Stimulated activated effector memory CD8-positive, alpha-beta T cell treated with anti-CD3 and anti-CD28 coated beads, Interleukin-12 subunit alpha, Interleukin-12 subunit beta, amount 100 ng/mL, for 72 hours (primary cell): ENCODE measurements around the gene SOX5.
"Not testable (repeated sequence)": the region's sequence is repeated elsewhere in the genome, so short reads cannot be mapped to it uniquely, and the experiment has no call there.

ENCODE experiments used
- ATAC-seq: fragments of 150-1000 bp; cut with Tn5 transposase; 2 replicates; pipeline ENCODE4 v1.10.0; 2021
- DNase-seq, 2 donors: peaks; one replicate each; pipeline ENCODE4 v3.0.0; 2021 to 2022; ENCODE audit warnings: low spot score in 2 of 2
- H3K27ac Mint-ChIP-seq: one replicate; pipeline ENCODE4 v1.8.0; 2022; ENCODE audit warnings: mild to moderate bottlenecking, mixed read lengths
- H3K36me3 Mint-ChIP-seq: one replicate; pipeline ENCODE4 v1.8.0; 2022; ENCODE audit warnings: mild to moderate bottlenecking, mixed read lengths
- H3K4me1 Mint-ChIP-seq: one replicate; pipeline ENCODE4 v1.8.0; 2022; ENCODE audit warnings: mixed read lengths
- H3K4me3 Mint-ChIP-seq: one replicate; pipeline ENCODE4 v1.8.0; 2022; ENCODE audit warnings: mild to moderate bottlenecking, mixed read lengths
- H3K9me3 Mint-ChIP-seq: one replicate; pipeline ENCODE4 v1.8.0; 2022; ENCODE audit warnings: mixed read lengths

The SOX5 gene

GRCh38 chr12:23719493-23719892 lies 230.0 kb downstream of the SOX5 start:
- Mint-ChIP-seq H3K27ac (no peak overlapping the region), H3K4me1 (no peaks in the 10 kb centered on the region), H3K4me3 (no peak overlapping the region), H3K36me3 (no peaks in the 10 kb centered on the region), H3K9me3 (peaks cover 9% of the 10 kb centered on the region)
- ATAC-seq: no peak
- no peak for DNase-seq

DNA sequence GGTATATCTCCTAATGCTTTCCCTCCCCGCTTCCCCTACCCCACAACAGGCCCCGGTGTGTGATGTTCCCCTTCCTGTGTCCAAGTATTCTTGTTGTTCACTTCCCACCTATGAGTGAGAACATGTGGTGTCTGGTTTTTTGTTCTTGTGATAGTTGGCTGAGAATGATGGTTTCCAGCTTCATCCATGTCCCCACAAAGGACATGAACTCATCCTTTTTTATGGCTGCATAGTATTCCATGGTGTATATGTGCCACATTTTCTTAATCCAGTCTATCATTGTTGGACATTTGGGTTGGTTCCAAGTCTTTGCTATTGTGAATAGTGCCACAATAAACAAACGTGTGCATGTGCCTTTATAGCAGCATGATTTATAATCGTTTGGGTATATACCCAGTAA lies 239.1 kb downstream of the SOX5 start:
- not testable (repeated sequence) for H3K4me3 Mint-ChIP-seq, DNase-seq, H3K9me3 Mint-ChIP-seq, ATAC-seq, H3K4me1 Mint-ChIP-seq, H3K27ac Mint-ChIP-seq, H3K36me3 Mint-ChIP-seq

- no peaks in the 10 kb centered on the region for H3K36me3 Mint-ChIP-seq
- H3K4me3 Mint-ChIP-seq: no peak overlapping the region
- H3K27ac Mint-ChIP-seq: no peak overlapping the region
- no peaks in the 10 kb centered on the region for H3K4me1 Mint-ChIP-seq
- ATAC-seq (no peak), DNase-seq (no peak)
- peaks cover 7% of the 10 kb centered on the region for H3K9me3 Mint-ChIP-seq
These were observed 241.2 kb downstream of the SOX5 start for GRCh38 chr12:23708185-23708837.

- Mint-ChIP-seq H3K36me3 (no peaks in the 10 kb centered on the region), H3K9me3 (peaks cover 3% of the 10 kb centered on the region), H3K4me3 (no peak overlapping the region), H3K27ac (no peak overlapping the region), H3K4me1 (no peaks in the 10 kb centered on the region)
- ATAC-seq (no peak), DNase-seq (no peak)
These were observed 242.2 kb downstream of the SOX5 start for GRCh38 chr12:23707270-23707669.

DNA sequence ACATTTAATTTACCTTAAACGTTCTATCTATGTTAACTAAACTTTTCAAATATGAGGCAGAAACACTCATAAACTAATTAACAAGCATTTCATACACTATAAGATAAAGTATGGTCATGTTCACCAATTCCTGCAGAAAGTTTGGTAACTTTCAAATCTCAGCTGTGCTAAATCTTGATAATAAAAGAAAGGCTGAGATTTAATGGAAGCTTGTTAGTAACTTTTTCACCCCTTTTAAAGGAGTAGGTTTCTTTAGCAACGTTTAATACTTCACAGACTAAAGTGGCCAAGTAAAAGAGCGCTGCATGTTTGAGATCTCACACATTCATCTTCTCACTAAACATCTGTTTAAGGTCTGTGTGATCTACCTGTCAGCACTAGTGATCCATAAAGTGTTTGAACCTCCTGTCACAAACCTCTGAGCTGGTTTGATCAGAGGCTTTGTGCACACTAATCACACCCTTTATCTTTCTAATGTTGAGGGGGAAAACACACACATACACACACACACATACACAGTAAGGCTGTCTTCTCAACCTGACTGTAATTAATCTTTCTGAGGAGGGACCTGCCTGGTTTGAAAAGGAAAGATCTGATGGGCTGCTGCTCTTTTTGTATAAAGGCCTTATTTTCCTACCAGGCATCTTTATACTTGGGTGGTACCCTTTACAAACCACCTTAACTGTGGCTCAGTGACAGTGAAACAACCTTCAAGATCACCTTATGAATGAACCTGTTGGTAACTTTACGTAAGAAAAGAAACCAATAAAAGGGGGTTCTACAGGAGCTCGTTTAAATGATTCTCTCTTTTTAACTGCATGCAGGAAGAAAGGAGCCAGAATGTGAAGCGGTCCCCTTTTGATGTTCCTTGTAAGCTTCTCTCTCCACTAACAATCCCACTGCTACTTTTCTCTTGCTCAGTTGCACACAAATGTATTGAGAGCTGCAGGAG lies 244.2 kb downstream of the SOX5 start:
- Mint-ChIP-seq H3K4me3 (no peak overlapping the region), H3K27ac (no peak overlapping the region), H3K4me1 (no peaks in the 10 kb centered on the region), H3K9me3 (peaks cover 3% of the 10 kb centered on the region), H3K36me3 (no peaks in the 10 kb centered on the region)
- no peak for ATAC-seq
- DNase-seq: no peak

GRCh38 chr12:23703051-23703450 lies 246.4 kb downstream of the SOX5 start:
- H3K4me1 Mint-ChIP-seq: no peaks in the 10 kb centered on the region
- H3K4me3 Mint-ChIP-seq: no peak overlapping the region
- H3K36me3 Mint-ChIP-seq: no peaks in the 10 kb centered on the region
- no peak for DNase-seq
- peaks cover 6% of the 10 kb centered on the region for H3K9me3 Mint-ChIP-seq
- ATAC-seq: no peak
- H3K27ac Mint-ChIP-seq: no peak overlapping the region

DNA sequence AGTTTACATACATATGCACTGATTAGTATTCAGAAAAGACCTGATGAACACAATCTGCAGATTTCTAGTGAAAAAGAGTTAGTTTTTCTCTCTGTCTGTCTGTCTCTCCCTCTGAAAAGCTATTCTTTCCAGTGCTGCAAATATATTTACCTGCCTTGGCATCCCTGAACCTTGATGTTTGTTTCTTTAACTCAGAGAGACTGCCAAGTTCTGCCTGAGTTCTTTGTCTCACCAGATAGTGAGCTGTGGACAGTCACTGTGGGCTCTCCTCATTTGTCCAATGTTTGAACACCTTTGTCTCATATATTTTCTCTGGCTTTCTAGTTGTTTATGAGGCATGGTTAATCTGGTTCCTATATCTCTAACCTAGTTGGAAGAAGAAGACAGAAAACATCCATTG lies 250.4 kb downstream of the SOX5 start:
- no peak for ATAC-seq

DNA sequence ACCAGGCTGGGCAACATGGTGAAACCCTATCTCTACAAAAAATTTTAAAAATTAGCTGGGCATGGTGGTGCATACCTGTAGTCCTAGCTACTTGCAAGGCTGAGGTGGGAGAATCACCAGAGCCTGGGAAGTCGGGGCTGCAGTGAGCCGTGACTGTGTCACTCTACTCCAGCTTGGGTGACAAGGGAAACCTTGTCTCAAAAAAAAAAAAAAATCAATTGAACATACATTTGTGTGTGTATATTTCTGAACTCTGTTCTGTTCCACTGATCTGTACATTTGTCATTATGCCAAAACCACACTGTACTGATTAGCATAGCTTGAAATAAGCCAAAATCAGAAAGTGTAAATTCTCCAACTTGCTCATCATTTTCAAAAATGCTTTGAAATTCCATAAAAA lies 254.6 kb downstream of the SOX5 start:
- H3K36me3 Mint-ChIP-seq: no peaks in the 10 kb centered on the region
- H3K9me3 Mint-ChIP-seq: peaks cover 17% of the 10 kb centered on the region
- no peak overlapping the region for H3K27ac Mint-ChIP-seq
- H3K4me1 Mint-ChIP-seq: no peaks in the 10 kb centered on the region
- ATAC-seq: no peak
- DNase-seq: no peak
- H3K4me3 Mint-ChIP-seq: no peak overlapping the region

More for the DNA sequence above, 250.4 kb downstream of the SOX5 start:
- H3K4me3 Mint-ChIP-seq: no peak overlapping the region
- no peak overlapping the region for H3K27ac Mint-ChIP-seq
- peaks cover 11% of the 10 kb centered on the region for H3K9me3 Mint-ChIP-seq
- H3K4me1 Mint-ChIP-seq: no peaks in the 10 kb centered on the region
- no peaks in the 10 kb centered on the region for H3K36me3 Mint-ChIP-seq
- no peak for DNase-seq

DNA sequence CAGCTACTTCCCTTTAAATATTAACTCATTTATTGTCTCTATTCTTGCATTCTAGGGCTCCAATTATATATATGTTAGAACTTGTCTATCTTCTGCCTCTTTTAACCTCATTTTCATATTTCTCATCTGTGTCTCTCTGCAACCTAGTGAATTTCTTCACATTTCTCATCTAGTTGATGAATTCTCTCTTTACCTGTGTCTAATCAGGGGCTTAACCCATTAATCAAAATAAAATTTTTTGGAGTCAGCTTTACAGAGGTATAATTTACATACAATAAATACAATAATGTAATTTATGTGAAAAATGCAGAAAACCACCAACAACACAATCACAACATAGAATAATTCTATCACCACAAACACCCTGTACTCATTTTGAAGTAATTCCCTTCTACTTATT lies 255.2 kb downstream of the SOX5 start:
- no peak overlapping the region for H3K4me3 Mint-ChIP-seq
- H3K36me3 Mint-ChIP-seq: no peaks in the 10 kb centered on the region
- ATAC-seq (no peak), DNase-seq (no peak)
- no peak overlapping the region for H3K27ac Mint-ChIP-seq
- no peaks in the 10 kb centered on the region for H3K4me1 Mint-ChIP-seq
- H3K9me3 Mint-ChIP-seq: peaks cover 19% of the 10 kb centered on the region

GRCh38 chr12:23687947-23688346 lies 261.5 kb downstream of the SOX5 start:
- peaks cover 15% of the 10 kb centered on the region for H3K9me3 Mint-ChIP-seq
- H3K27ac Mint-ChIP-seq: no peak overlapping the region
- H3K36me3 Mint-ChIP-seq: no peaks in the 10 kb centered on the region
- ATAC-seq (no peak), DNase-seq (no peak)
- H3K4me3 Mint-ChIP-seq: no peak overlapping the region
- no peaks in the 10 kb centered on the region for H3K4me1 Mint-ChIP-seq

- no peak overlapping the region for H3K27ac Mint-ChIP-seq
- H3K4me1 Mint-ChIP-seq: no peaks in the 10 kb centered on the region
- no peak overlapping the region for H3K4me3 Mint-ChIP-seq
- H3K36me3 Mint-ChIP-seq: no peaks in the 10 kb centered on the region
- H3K9me3 Mint-ChIP-seq: peaks cover 16% of the 10 kb centered on the region
- DNase-seq (no peak), ATAC-seq (no peak)
These were observed 263.4 kb downstream of the SOX5 start for GRCh38 chr12:23686095-23686494.

DNA sequence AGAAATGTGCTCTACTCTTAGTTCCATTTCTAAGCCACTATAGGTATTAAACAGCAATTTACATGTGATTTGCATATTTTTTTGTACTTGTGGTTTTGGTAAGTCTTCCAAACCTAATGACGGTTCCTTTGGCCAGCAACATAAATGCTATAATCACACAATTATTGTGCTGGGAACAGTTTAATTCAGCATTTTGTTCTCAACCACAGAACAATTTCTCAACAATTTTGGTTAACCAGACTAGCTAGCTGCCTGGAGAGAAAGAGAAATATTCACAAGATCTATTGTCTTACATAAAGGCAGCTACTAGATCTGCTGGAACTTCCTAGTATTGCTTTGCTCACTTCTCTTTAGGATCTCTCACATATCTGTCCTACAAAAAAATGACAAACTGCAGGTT lies 265.3 kb downstream of the SOX5 start:
- H3K4me1 Mint-ChIP-seq: no peaks in the 10 kb centered on the region
- peaks cover 8% of the 10 kb centered on the region for H3K9me3 Mint-ChIP-seq
- H3K36me3 Mint-ChIP-seq: no peaks in the 10 kb centered on the region
- H3K4me3 Mint-ChIP-seq: no peak overlapping the region
- ATAC-seq (no peak), DNase-seq (no peak)
- no peak overlapping the region for H3K27ac Mint-ChIP-seq

DNA sequence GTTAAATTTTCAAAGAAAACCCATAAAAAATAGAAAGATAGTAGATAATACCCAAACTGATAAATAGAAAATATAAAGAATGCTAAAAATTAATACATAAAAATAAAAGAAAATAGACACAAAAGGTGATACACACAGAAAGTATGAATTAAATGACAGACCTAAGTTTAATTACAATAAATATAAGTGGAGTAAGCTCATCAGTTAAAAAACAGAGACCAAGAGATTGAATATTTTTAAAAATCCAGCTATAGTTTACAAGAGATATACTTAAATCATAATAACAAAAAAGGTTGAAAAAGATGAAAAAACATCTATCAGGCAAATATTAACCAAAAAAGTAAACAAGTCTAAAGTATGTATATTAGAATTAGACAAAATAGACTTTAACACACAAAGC lies 268.2 kb downstream of the SOX5 start:
- no peaks in the 10 kb centered on the region for H3K36me3 Mint-ChIP-seq
- DNase-seq: no peak
- peaks cover 8% of the 10 kb centered on the region for H3K9me3 Mint-ChIP-seq
- ATAC-seq: no peak
- no peaks in the 10 kb centered on the region for H3K4me1 Mint-ChIP-seq
- no peak overlapping the region for H3K4me3 Mint-ChIP-seq
- no peak overlapping the region for H3K27ac Mint-ChIP-seq

DNA sequence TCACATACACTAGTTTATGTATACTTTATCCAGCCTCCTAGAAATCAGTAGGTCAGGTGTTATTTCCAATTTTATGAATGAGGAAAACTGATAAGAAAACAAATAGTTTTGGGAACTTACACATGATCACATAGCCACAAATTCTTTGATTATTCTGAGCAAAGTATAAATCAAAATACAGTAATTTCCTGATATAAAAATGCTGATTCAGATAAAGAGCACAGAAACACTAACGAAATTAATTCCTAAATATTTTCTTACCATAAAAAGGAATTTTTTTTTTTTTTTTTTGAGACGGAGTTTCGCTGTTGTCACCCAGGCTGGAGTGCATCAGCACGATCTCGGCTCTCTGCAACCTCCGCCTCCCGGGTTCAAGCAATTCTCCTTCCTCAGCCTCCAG lies 275.4 kb downstream of the SOX5 start:
- DNase-seq: no peak
- H3K4me1 Mint-ChIP-seq: no peaks in the 10 kb centered on the region

DNA sequence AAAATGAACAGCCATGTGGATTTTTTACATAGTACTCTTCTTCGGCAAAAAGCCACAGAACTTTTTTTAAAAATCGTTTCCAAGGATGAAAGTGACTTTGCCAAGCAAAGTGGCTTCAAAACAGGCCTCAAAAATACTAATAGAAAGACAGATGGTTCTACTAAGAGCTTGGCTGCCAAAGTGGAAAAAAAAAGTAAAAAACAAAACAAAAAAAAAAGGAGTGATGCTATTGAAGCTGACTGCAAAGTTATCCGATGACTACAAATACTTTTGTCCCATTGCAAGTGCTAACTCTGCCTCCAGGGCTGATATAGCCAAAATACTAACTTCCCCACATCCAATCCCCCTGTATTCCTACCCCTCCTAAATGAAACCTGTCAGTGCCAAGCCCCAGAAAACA lies 277.6 kb downstream of the SOX5 start:
- no peak for ATAC-seq

More for the DNA sequence above, 275.4 kb downstream of the SOX5 start:
- H3K9me3 Mint-ChIP-seq: no peaks in the 10 kb centered on the region
- no peak overlapping the region for H3K27ac Mint-ChIP-seq
- H3K36me3 Mint-ChIP-seq: no peaks in the 10 kb centered on the region
- no peak overlapping the region for H3K4me3 Mint-ChIP-seq
- no peak for ATAC-seq

GRCh38 chr12:23670684-23671083 lies 278.8 kb downstream of the SOX5 start:
- DNase-seq (no peak), ATAC-seq (no peak)
- H3K36me3 Mint-ChIP-seq: no peaks in the 10 kb centered on the region
- no peaks in the 10 kb centered on the region for H3K9me3 Mint-ChIP-seq
- no peak overlapping the region for H3K4me3 Mint-ChIP-seq
- H3K4me1 Mint-ChIP-seq: no peaks in the 10 kb centered on the region
- H3K27ac Mint-ChIP-seq: no peak overlapping the region

More for the DNA sequence above, 277.6 kb downstream of the SOX5 start:
- H3K27ac Mint-ChIP-seq: no peak overlapping the region
- no peak overlapping the region for H3K4me3 Mint-ChIP-seq
- H3K36me3 Mint-ChIP-seq: no peaks in the 10 kb centered on the region
- H3K9me3 Mint-ChIP-seq: no peaks in the 10 kb centered on the region
- DNase-seq: no peak
- no peaks in the 10 kb centered on the region for H3K4me1 Mint-ChIP-seq
